ENCODE data around the gene HEMK1. TPM values are rescaled to one million over a fixed set of nuclear protein-coding genes. Genes with fewer than 3 reads are reported as not detected.

HEMK1 gene
- total and polyA plus RNA-seq, 2 donors (not counting 3 experiments of a cell fraction or from before 2014, with no cell fraction given): 14.2 to 15.2 TPM

GRCh38 chr3:50532062-50532705, 37.1 kb upstream of the HEMK1 start:
- BruUV-seq (replicated peaks): no TSS peak
- intact Hi-C loops (cut with micrococcal nuclease): no loop called here
- ChIA-PET POLR2A (no interaction called here), CTCF (interaction anchor here (1.1 kb wide), 1 partner anchor 10 kb away, joined by 5 read pairs; no protein-coding TSS in a partner anchor)
- H3K9me1 ChIP-seq (replicated peaks; ENCODE audit: control insufficient read depth, extremely low read depth, insufficient read depth, low read length): no peaks in the 10 kb centered on the region
- FAIRE-seq (no peak), DNase-seq (ENCODE audit: low read depth, low spot score) (no peak)
- no peak for TF ChIP-seq FOS (IDR thresholded peaks at IDR 0.05; ENCODE audit: borderline replicate concordance, insufficient read depth, low read length)
- H2AFZ ChIP-seq (ENCODE audit: low read depth, low read length): no peak overlapping the region
- no peak overlapping the region for H3K4me2 ChIP-seq (ENCODE audit: insufficient read depth, low read length)
- H3K9ac ChIP-seq (replicated peaks; ENCODE audit: extremely low read depth, insufficient read depth, low read length): no peak overlapping the region
- H3K79me2 ChIP-seq (ENCODE audit: control insufficient read depth, insufficient read depth, low read length): no peaks in the 10 kb centered on the region
- no peaks in the 10 kb centered on the region for H4K20me1 ChIP-seq (replicated peaks; ENCODE audit: control insufficient read depth, extremely low read depth, insufficient read depth, low read length)
- peaks cover 15 to 25% of the 10 kb centered on the region in 2 experiments for H3K27me3 ChIP-seq (ENCODE audit: control insufficient read depth in 2 of 2, insufficient read depth in 2 of 2, low read length in 2 of 2)
- dilution Hi-C loops (cut with MboI; ENCODE audit: extremely low pct_ligation_motif_present, low sequenced_read_pairs): no loop called here
- H3K36me3 ChIP-seq (ENCODE audit: control insufficient read depth in 2 of 2, extremely low read depth in 1 of 2, insufficient read depth in 2 of 2, low read length in 2 of 2): no peaks in the 10 kb centered on the region
- no peak overlapping the region for H3K4me3 ChIP-seq (replicated peaks in 1 of 3; ENCODE audit: insufficient read depth in 1 of 3, low read depth in 1 of 3, low read length in 3 of 3)
- no peaks in the 10 kb centered on the region for H3K9me3 ChIP-seq (replicated peaks; ENCODE audit: control insufficient read depth, insufficient read depth, low read length)
- H3K4me1 ChIP-seq (ENCODE audit: control insufficient read depth, extremely low read depth, insufficient read depth, low read length): no peaks in the 10 kb centered on the region
- H3K27ac ChIP-seq (ENCODE audit: insufficient read depth, low read depth, low read length): no peak overlapping the region

DNA sequence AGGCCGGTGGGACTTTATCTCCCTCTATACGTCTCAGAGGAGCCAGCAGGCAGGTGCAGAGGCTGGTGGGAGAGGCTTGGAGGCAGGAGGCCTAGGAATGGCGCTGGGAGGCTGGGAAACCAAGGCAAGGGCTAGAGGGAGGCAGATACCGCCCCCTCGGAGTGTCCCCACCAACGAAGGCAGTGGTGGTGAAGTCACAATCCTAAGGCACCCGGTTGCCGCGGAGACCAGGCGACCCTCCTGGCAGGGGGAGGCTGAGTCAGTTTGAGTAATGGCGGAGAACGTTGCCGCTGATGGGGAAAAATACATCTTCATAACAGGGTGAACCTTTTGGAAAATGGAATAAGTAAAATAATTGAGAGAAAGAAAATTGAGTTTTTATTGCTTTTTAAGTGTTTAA, 36.0 kb upstream of the HEMK1 start:
- no peaks in the 10 kb centered on the region for H4K20me1 ChIP-seq (replicated peaks; ENCODE audit: control insufficient read depth, extremely low read depth, insufficient read depth, low read length)
- H3K9ac ChIP-seq (replicated peaks; ENCODE audit: extremely low read depth, insufficient read depth, low read length): no peak overlapping the region
- CTCF ChIA-PET: interaction anchor here (1.4 kb wide), 1 partner anchor 9 kb away, joined by 8 read pairs; no protein-coding TSS in a partner anchor
- dilution Hi-C loops (cut with MboI; ENCODE audit: extremely low pct_ligation_motif_present, low sequenced_read_pairs): no loop called here
- POLR2A ChIA-PET: no interaction called here
- H3K4me1 ChIP-seq (ENCODE audit: control insufficient read depth, extremely low read depth, insufficient read depth, low read length): no peaks in the 10 kb centered on the region
- H3K79me2 ChIP-seq (ENCODE audit: control insufficient read depth, insufficient read depth, low read length): no peaks in the 10 kb centered on the region
- BruUV-seq (replicated peaks): no TSS peak
- FAIRE-seq: no peak
- no peaks in the 10 kb centered on the region for H3K9me3 ChIP-seq (replicated peaks; ENCODE audit: control insufficient read depth, insufficient read depth, low read length)
- H3K4me3 ChIP-seq (replicated peaks in 1 of 3; ENCODE audit: insufficient read depth in 1 of 3, low read depth in 1 of 3, low read length in 3 of 3): no peak overlapping the region
- H3K4me2 ChIP-seq (ENCODE audit: insufficient read depth, low read length): no peak overlapping the region
- H3K27me3 ChIP-seq (ENCODE audit: control insufficient read depth in 2 of 2, insufficient read depth in 2 of 2, low read length in 2 of 2): peaks cover 16 to 23% of the 10 kb centered on the region in 2 experiments
- H3K27ac ChIP-seq (ENCODE audit: insufficient read depth, low read depth, low read length): no peak overlapping the region
- no peaks in the 10 kb centered on the region for H3K36me3 ChIP-seq (ENCODE audit: control insufficient read depth in 2 of 2, extremely low read depth in 1 of 2, insufficient read depth in 2 of 2, low read length in 2 of 2)
- no peak overlapping the region for H2AFZ ChIP-seq (ENCODE audit: low read depth, low read length)
- TF ChIP-seq JUN (IDR thresholded peaks at IDR 0.05; ENCODE audit: borderline replicate concordance, insufficient read depth, insufficient read length, low read depth) (no peak), MAX (IDR thresholded peaks at IDR 0.05; ENCODE audit: insufficient read depth, insufficient read length) (no peak)
- intact Hi-C loops (cut with micrococcal nuclease): no loop called here
- no peaks in the 10 kb centered on the region for H3K9me1 ChIP-seq (replicated peaks; ENCODE audit: control insufficient read depth, extremely low read depth, insufficient read depth, low read length)
- no peak for DNase-seq (ENCODE audit: low read depth, low spot score)
